KMS-11 (cell line): ENCODE results near the gene PKD1.

Experiments
- H2AFZ ChIP-seq: fragments of 200-600 bp; sonication (generic); 2 replicates; pipeline ENCODE4 v1.6.1; 2016; ENCODE audit warnings: antibody characterized with exemption, mixed run types, low read depth
- H3K27ac ChIP-seq: fragments of 200-600 bp; sonication (generic); 2 replicates; pipeline ENCODE4 v1.6.1; 2016; ENCODE audit warnings: mild to moderate bottlenecking, mixed run types
- H3K27me3 ChIP-seq: fragments of 200-600 bp; sonication (generic); 2 replicates; pipeline ENCODE4 v1.6.1; 2017; ENCODE audit warnings: mild to moderate bottlenecking, low read depth, mixed run types, moderate library complexity; ENCODE audit not compliant: insufficient read depth
- H3K36me3 ChIP-seq: fragments of 200-600 bp; sonication (generic); 2 replicates; pipeline ENCODE4 v1.6.1; 2017; ENCODE audit warnings: mild to moderate bottlenecking, mixed run types; ENCODE audit not compliant: insufficient read depth
- H3K4me1 ChIP-seq: fragments of 200-600 bp; sonication (generic); 2 replicates; pipeline ENCODE4 v1.6.1; 2016; ENCODE audit warnings: mild to moderate bottlenecking, low read depth, mixed run types; ENCODE audit not compliant: poor library complexity, severe bottlenecking
- H3K4me2 ChIP-seq: fragments of 200-600 bp; sonication (generic); 2 replicates; pipeline ENCODE4 v1.7.0; 2016; ENCODE audit warnings: mild to moderate bottlenecking, mixed run types
- H3K4me3 ChIP-seq: fragments of 200-600 bp; sonication (generic); IDR thresholded peaks from 2 replicates; pipeline ENCODE4 v1.6.1; 2017; ENCODE audit warnings: low read depth, low read length, mixed read lengths; ENCODE audit not compliant: insufficient read depth
- H3K79me2 ChIP-seq: fragments of 200-600 bp; sonication (generic); 2 replicates; pipeline ENCODE4 v1.6.1; 2016; ENCODE audit warnings: low read depth, mixed run types; ENCODE audit not compliant: insufficient read depth
- H3K9ac ChIP-seq: fragments of 200-600 bp; sonication (generic); 2 replicates; pipeline ENCODE4 v1.6.1; 2016; ENCODE audit warnings: mild to moderate bottlenecking, mixed run types
- H4K20me1 ChIP-seq: fragments of 200-600 bp; sonication (generic); 2 replicates; pipeline ENCODE4 v1.6.1; 2016; ENCODE audit warnings: mild to moderate bottlenecking, mixed run types; ENCODE audit not compliant: insufficient read depth
- TF ChIP-seq, protein P1 (sequence below): fragments of 200-600 bp; sonication (generic); conservative IDR thresholded peaks from 2 replicates; pipeline ENCODE4 v1.6.1; 2017; ENCODE audit warnings: low read depth, mild to moderate bottlenecking, antibody characterized with exemption, low read length, moderate library complexity, mixed read lengths

PKD1 gene

DNA sequence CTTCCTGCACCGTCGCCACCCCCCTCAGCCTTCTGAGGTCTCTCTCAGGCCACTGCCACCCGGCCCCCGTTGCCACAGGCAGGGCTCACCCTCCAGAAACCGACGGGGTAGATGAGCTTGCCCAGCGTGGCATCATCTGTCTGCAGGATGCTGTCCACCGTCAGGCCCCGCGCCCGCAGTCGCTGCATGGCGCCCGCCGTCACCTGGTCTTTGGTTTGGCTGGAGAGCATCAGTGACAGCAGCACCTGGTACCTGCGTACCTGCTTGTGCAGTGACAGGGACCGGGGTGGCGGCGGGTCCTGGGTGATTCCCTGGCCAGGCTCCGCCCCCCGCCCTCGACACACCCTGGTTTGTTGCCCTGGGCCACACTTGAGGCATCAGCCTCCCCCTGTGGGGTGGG lies 91.2 kb downstream of the PKD1 start:
- Histone ChIP-seq H4K20me1 (no peaks in the 10 kb centered on the region), H3K79me2 (peaks cover 14% of the 10 kb centered on the region; the same call in 1 of the 2 replicates), H3K4me2 (no peak overlapping the region), H3K27ac (no peak overlapping the region), H3K36me3 (no peaks in the 10 kb centered on the region), H3K9ac (no peak overlapping the region), H2AFZ (no peak overlapping the region), H3K27me3 (no peaks in the 10 kb centered on the region), H3K4me1 (peaks cover 35% of the 10 kb centered on the region), H3K4me3 (no peak overlapping the region)
- TF ChIP-seq, protein P1, sequence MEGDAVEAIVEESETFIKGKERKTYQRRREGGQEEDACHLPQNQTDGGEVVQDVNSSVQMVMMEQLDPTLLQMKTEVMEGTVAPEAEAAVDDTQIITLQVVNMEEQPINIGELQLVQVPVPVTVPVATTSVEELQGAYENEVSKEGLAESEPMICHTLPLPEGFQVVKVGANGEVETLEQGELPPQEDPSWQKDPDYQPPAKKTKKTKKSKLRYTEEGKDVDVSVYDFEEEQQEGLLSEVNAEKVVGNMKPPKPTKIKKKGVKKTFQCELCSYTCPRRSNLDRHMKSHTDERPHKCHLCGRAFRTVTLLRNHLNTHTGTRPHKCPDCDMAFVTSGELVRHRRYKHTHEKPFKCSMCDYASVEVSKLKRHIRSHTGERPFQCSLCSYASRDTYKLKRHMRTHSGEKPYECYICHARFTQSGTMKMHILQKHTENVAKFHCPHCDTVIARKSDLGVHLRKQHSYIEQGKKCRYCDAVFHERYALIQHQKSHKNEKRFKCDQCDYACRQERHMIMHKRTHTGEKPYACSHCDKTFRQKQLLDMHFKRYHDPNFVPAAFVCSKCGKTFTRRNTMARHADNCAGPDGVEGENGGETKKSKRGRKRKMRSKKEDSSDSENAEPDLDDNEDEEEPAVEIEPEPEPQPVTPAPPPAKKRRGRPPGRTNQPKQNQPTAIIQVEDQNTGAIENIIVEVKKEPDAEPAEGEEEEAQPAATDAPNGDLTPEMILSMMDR: no peak

DNA sequence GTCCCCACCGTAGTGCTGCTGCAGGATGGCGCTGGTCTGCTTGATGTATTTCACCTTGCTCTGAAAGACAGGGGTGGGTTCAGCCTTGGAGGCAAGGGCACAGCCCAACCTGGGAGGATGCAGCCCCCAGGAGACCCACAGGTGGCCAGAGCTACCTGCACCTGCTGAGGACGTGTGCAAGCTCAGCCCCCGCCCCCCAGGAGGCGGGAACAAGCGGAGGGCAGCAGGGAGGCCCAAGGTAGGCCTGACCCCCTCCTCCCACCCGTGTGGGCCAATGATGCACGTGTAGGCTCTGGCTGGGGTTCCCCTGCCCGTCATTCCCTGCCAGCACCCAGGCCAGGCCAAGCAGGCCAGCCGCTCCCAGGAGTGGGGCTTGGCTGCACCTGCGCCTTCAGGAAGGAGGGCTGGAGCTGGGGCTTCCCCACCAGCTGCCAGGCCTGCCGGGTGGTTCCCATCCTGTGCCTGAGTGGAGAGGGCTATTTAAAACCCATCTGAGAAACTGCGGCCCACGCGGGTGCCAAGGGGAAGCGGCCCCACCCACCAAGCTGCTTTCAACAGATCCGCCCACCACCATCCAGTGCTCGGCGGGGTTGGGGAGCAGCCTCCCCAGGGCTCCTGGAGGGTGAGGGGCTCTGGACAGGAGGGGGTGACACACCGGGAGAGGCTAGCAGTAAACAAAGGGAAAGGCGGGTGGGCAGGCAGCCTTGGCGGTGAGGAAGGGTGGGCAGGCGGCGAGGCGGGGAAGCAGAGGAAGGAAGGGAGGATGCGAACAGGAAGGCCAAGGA lies 91.8 kb downstream of the PKD1 start:
- Histone ChIP-seq H3K36me3 (no peaks in the 10 kb centered on the region), H3K27me3 (no peaks in the 10 kb centered on the region), H3K4me2 (no peak overlapping the region; the same call in 1 of the 2 replicates), H3K4me1 (peaks cover 29% of the 10 kb centered on the region), H4K20me1 (no peaks in the 10 kb centered on the region), H2AFZ (no peak overlapping the region), H3K27ac (no peak overlapping the region), H3K79me2 (peaks cover 7% of the 10 kb centered on the region; the same call in 1 of the 2 replicates), H3K4me3 (no peak overlapping the region), H3K9ac (no peak overlapping the region)
- TF ChIP-seq, protein P1: no peak

- H3K4me2 ChIP-seq: no peak overlapping the region
- H3K9ac ChIP-seq: no peak overlapping the region
- peaks cover 27% of the 10 kb centered on the region for H3K4me1 ChIP-seq
These were observed 92.6 kb downstream of the PKD1 start for GRCh38 chr16:2042986-2043666.

GRCh38 chr16:2042171-2042985 lies 93.3 kb downstream of the PKD1 start:
- no peaks in the 10 kb centered on the region for H4K20me1 ChIP-seq
- H3K4me2 ChIP-seq: no peak overlapping the region
- no peak overlapping the region for H3K4me3 ChIP-seq
- H3K79me2 ChIP-seq: no peaks in the 10 kb centered on the region
- peaks cover 27% of the 10 kb centered on the region for H3K4me1 ChIP-seq
- TF ChIP-seq, protein P1: no peak
- no peak overlapping the region for H2AFZ ChIP-seq
- no peak overlapping the region for H3K9ac ChIP-seq
- no peaks in the 10 kb centered on the region for H3K27me3 ChIP-seq
- H3K36me3 ChIP-seq: no peaks in the 10 kb centered on the region
- H3K27ac ChIP-seq: no peak overlapping the region

More at GRCh38 chr16:2042986-2043666, 92.6 kb downstream of the PKD1 start:
- Histone ChIP-seq H3K27ac (no peak overlapping the region), H2AFZ (no peak overlapping the region), H3K27me3 (no peaks in the 10 kb centered on the region), H4K20me1 (no peaks in the 10 kb centered on the region), H3K79me2 (no peaks in the 10 kb centered on the region), H3K4me3 (no peak overlapping the region), H3K36me3 (no peaks in the 10 kb centered on the region)
- TF ChIP-seq, protein P1: no peak
